Measurements from ENCODE around the gene CAVIN1.
A peak's percentile ranks its signal among the peaks of the same experiment; 100 is the strongest.
"Not testable (repeated sequence)": the region's sequence is repeated elsewhere in the genome, so short reads cannot be mapped to it uniquely, and the experiment has no call there.

Gene CAVIN1

GRCh38 chr17:42403150-42403549 lies 19.9 kb downstream of the CAVIN1 start:
- no peak overlapping the region for H3K4me3 ChIP-seq (replicated peaks; ENCODE audit: low read depth, low read length)
- DNase-seq (ENCODE audit: extremely low read depth, low read depth) = no peak
- peak; percentile 19 for TF ChIP-seq CTCF (IDR thresholded peaks at IDR 0.05; ENCODE audit: low read depth, low read length, missing control alignments)

GRCh38 chr17:42402117-42402516 lies 20.9 kb downstream of the CAVIN1 start:
- H3K4me3 ChIP-seq (replicated peaks; ENCODE audit: low read depth, low read length) = no peak overlapping the region
- DNase-seq (ENCODE audit: extremely low read depth, low read depth) = no peak
- no peak for TF ChIP-seq CTCF (IDR thresholded peaks at IDR 0.05; ENCODE audit: low read depth, low read length, missing control alignments)

- not testable (repeated sequence) for H3K4me3 ChIP-seq (replicated peaks; ENCODE audit: low read depth, low read length); DNase-seq (ENCODE audit: extremely low read depth, low read depth)
Observed at GRCh38 chr17:42400844-42401375, 22.1 kb downstream of the CAVIN1 start.

- TF ChIP-seq CTCF (IDR thresholded peaks at IDR 0.05; ENCODE audit: low read depth, low read length, missing control alignments) = no peak
- H3K4me3 ChIP-seq (replicated peaks; ENCODE audit: low read depth, low read length) = no peak overlapping the region
- DNase-seq (ENCODE audit: extremely low read depth, low read depth) = no peak
Observed at GRCh38 chr17:42399948-42400843, 22.9 kb downstream of the CAVIN1 start.

- no peak for DNase-seq (ENCODE audit: extremely low read depth, low read depth)
- H3K4me3 ChIP-seq (replicated peaks; ENCODE audit: low read depth, low read length) = no peak overlapping the region
- TF ChIP-seq CTCF (IDR thresholded peaks at IDR 0.05; ENCODE audit: low read depth, low read length, missing control alignments) = no peak
Observed at GRCh38 chr17:42399121-42399520, 23.9 kb downstream of the CAVIN1 start.

GRCh38 chr17:42395601-42396000 lies 27.5 kb downstream of the CAVIN1 start:
- not testable (repeated sequence) for H3K4me3 ChIP-seq (replicated peaks; ENCODE audit: low read depth, low read length); DNase-seq (ENCODE audit: extremely low read depth, low read depth)

- no peak for TF ChIP-seq CTCF (IDR thresholded peaks at IDR 0.05; ENCODE audit: low read depth, low read length, missing control alignments)
- DNase-seq (ENCODE audit: extremely low read depth, low read depth) = no peak
- H3K4me3 ChIP-seq (replicated peaks; ENCODE audit: low read depth, low read length) = no peak overlapping the region
Observed at GRCh38 chr17:42394838-42395237, 28.2 kb downstream of the CAVIN1 start.

All from HFF-Myc (cell line).